ENCODE data around the gene NFASC.

Gene NFASC

GRCh38 chr1:204984499-204984898 lies 113.8 kb downstream of the NFASC start:
- DNase-seq = no peak

- no peak for DNase-seq
These were observed 115.5 kb downstream of the NFASC start for GRCh38 chr1:204986181-204986580.

- DNase-seq = no peak
These were observed 117.0 kb downstream of the NFASC start for GRCh38 chr1:204987689-204988088.

- no peak for DNase-seq
These were observed 117.5 kb downstream of the NFASC start for GRCh38 chr1:204988196-204988595.

GRCh38 chr1:204989266-204990058 lies 118.8 kb downstream of the NFASC start:
- DNase-seq = peak; percentile 73 to 82 (median 79)

GRCh38 chr1:204990059-204990664 lies 119.5 kb downstream of the NFASC start:
- DNase-seq = no peak

- DNase-seq = no peak
These were observed 120.2 kb downstream of the NFASC start for GRCh38 chr1:204990721-204991341.

GRCh38 chr1:204991342-204991844 lies 120.7 kb downstream of the NFASC start:
- no peak for DNase-seq

- DNase-seq = peak; percentile 63 to 75 (median 74)
These were observed 121.7 kb downstream of the NFASC start for GRCh38 chr1:204992201-204992997.

GRCh38 chr1:204992998-204993314 lies 122.3 kb downstream of the NFASC start:
- no peak for DNase-seq

GRCh38 chr1:204994086-204994862 lies 123.6 kb downstream of the NFASC start:
- DNase-seq = no peak

GRCh38 chr1:204996981-204997380 lies 126.3 kb downstream of the NFASC start:
- DNase-seq = no peak

GRCh38 chr1:204997591-204998355 lies 127.1 kb downstream of the NFASC start:
- no peak for DNase-seq

GRCh38 chr1:205001162-205001561 lies 130.5 kb downstream of the NFASC start:
- DNase-seq = no peak

- DNase-seq = no peak
These were observed 132.0 kb downstream of the NFASC start for GRCh38 chr1:205002705-205003104.

- DNase-seq = no peak
These were observed 132.9 kb downstream of the NFASC start for GRCh38 chr1:205003358-205004131.

GRCh38 chr1:205004351-205004750 lies 133.7 kb downstream of the NFASC start:
- DNase-seq = no peak

GRCh38 chr1:205008896-205009295 lies 138.2 kb downstream of the NFASC start:
- no peak for DNase-seq

- no peak for DNase-seq
These were observed 139.0 kb downstream of the NFASC start for GRCh38 chr1:205009670-205010069.

- no peak for DNase-seq
These were observed 141.9 kb downstream of the NFASC start for GRCh38 chr1:205012391-205013140.
